Stimulated activated naive CD8-positive, alpha-beta T cell treated with anti-CD3 and anti-CD28 coated beads, Interleukin-15, Interleukin-2, amounts not matched to agents 100 U/mL and 50 U/mL, for 24 hours (primary cell): ENCODE measurements around the gene FIBCD1.
"Not testable (repeated sequence)": the region's sequence is repeated elsewhere in the genome, so short reads cannot be mapped to it uniquely, and the experiment has no call there.

Experiments used
- ATAC-seq: fragments of 150-1000 bp; cut with Tn5 transposase; one replicate; pipeline ENCODE4 v1.10.0; 2021
- DNase-seq: peaks from one replicate; pipeline ENCODE4 v3.0.0; 2021

The FIBCD1 gene

GRCh38 chr9:130921989-130922892 is 16.8 kb downstream of the FIBCD1 start:
- no peak for ATAC-seq

GRCh38 chr9:130921300-130921988 is 17.6 kb downstream of the FIBCD1 start:
- DNase-seq (no peak), ATAC-seq (no peak)

More at GRCh38 chr9:130921989-130922892, 16.8 kb downstream of the FIBCD1 start:
- no peak for DNase-seq

- no peak for ATAC-seq
- no peak for DNase-seq
Measured at GRCh38 chr9:130920762-130921299, 18.2 kb downstream of the FIBCD1 start.

GRCh38 chr9:130920233-130920632 is 18.8 kb downstream of the FIBCD1 start:
- DNase-seq, result no peak
- ATAC-seq, result no peak

GRCh38 chr9:130919559-130920145 is 19.4 kb downstream of the FIBCD1 start:
- DNase-seq (no peak), ATAC-seq (no peak)

GRCh38 chr9:130918826-130919558 is 20.1 kb downstream of the FIBCD1 start:
- DNase-seq (no peak), ATAC-seq (no peak)

- DNase-seq (no peak), ATAC-seq (no peak)
Measured at GRCh38 chr9:130918101-130918825, 20.8 kb downstream of the FIBCD1 start.

- no peak for ATAC-seq
- DNase-seq, result no peak
Measured at GRCh38 chr9:130917168-130917960, 21.7 kb downstream of the FIBCD1 start.

- ATAC-seq, result no peak
Measured at GRCh38 chr9:130915096-130915447, 24.0 kb downstream of the FIBCD1 start.

GRCh38 chr9:130914417-130915095 is 24.5 kb downstream of the FIBCD1 start:
- no peak for DNase-seq
- ATAC-seq, result peak; percentile 14

More at GRCh38 chr9:130915096-130915447, 24.0 kb downstream of the FIBCD1 start:
- no peak for DNase-seq

GRCh38 chr9:130913599-130914416 is 25.2 kb downstream of the FIBCD1 start:
- no peak for DNase-seq
- ATAC-seq, result no peak

- ATAC-seq (no peak), DNase-seq (no peak)
Measured at GRCh38 chr9:130912932-130913598, 26.0 kb downstream of the FIBCD1 start.

- ATAC-seq (no peak), DNase-seq (no peak)
Measured at GRCh38 chr9:130911254-130912049, 27.6 kb downstream of the FIBCD1 start.

- ATAC-seq, result not testable (repeated sequence)
Measured at GRCh38 chr9:130910670-130911069, 28.4 kb downstream of the FIBCD1 start.

GRCh38 chr9:130910041-130910440 is 29.0 kb downstream of the FIBCD1 start:
- DNase-seq, ATAC-seq: not testable (repeated sequence)

More at GRCh38 chr9:130910670-130911069, 28.4 kb downstream of the FIBCD1 start:
- DNase-seq, result not testable (repeated sequence)

- ATAC-seq, result peak; percentile 11
Measured at GRCh38 chr9:130908878-130909355, 30.1 kb downstream of the FIBCD1 start.

More at GRCh38 chr9:130908878-130909355, 30.1 kb downstream of the FIBCD1 start:
- no peak for DNase-seq
